Stimulated activated CD4-positive, alpha-beta T cell treated with anti-CD3 and anti-CD28 coated beads, Interleukin-1b, Interleukin-23, amount 100 ng/mL, for 24 hours (primary cell): ENCODE data around the gene ANKS1B.

Source experiments
- DNase-seq, 4 experiments: peaks; one replicate each; pipeline ENCODE4 v3.0.0-alpha.2; 2020; ENCODE audit warnings: low read depth in 4 of 4, low spot score in 1 of 4

ANKS1B gene

DNA sequence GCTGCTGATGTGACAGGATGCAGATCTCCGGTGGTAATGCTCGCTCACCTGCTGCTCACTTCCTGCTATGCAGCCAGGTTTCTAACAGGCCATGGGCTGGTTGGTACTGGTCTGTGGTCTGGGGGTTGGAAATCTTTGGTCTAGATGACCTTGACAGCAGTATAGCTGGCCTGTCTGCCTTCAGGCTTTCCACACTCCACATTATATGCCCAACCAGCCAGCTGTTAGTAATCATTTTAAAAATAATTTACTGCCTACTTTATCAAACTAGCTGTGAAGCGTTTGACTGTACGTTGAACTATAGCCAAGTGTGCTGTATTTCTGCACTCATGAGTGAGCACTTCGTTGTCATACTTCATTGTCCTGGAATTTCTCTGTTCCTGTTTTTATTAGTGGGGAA, 761.2 kb downstream of the ANKS1B start:
- no peak for DNase-seq

DNA sequence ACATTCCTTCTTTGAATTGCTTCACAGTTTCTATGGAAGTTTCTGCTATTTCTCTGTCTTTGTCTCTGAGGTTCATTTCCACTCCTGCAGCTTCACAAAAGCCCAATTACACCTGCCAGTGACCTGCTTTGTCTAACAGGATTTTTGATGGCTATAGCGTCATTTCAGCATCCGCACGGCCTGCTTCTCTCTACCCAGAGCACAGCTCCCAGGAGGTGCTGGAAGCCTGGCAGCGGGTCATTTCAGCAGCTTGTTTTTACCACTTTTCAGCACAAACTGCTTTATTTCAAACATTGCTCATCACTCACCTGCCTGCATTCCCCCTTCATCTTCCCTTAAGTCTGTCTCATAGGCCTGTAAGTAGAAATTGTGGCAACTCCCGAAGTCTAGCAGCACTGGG, 771.7 kb downstream of the ANKS1B start:
- DNase-seq, result no peak

DNA sequence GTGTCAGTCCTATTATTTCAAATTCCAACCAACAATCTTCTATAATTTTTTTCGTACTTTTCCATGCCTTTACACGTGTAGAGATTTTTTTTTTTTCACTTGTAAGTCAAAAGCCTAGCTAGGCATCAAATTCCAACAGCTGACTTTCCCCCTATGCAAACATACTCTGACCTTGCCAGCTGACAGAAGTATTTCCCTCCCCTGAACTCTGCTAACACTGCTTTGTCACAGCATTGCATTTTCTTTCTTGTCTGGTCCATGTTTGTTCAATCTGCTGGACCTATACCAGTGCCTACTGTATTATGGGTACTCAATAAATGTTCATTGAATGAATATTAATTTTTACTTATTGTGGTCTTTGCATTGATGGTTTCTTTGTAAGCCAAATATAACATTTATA, 772.5 kb downstream of the ANKS1B start:
- DNase-seq, result no peak

DNA sequence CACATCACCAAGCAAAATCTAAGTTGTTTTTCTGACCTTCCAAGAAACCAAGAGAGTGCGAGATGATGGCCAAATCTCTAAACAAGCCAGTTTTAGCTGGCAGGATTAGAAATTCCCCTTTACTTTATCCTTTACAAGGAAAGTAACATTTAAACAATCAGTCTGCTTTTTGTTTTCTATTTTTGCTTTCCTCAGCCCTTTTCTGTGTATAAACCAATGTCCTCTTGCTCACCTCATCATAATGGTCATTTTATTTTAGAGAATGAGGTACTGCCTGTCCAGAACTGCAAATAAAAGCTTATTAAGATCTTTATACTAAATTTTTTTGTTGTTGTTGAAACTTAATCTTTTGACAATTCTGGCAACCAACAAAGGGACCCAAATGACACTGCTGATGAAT, 779.6 kb downstream of the ANKS1B start:
- no peak for DNase-seq

DNA sequence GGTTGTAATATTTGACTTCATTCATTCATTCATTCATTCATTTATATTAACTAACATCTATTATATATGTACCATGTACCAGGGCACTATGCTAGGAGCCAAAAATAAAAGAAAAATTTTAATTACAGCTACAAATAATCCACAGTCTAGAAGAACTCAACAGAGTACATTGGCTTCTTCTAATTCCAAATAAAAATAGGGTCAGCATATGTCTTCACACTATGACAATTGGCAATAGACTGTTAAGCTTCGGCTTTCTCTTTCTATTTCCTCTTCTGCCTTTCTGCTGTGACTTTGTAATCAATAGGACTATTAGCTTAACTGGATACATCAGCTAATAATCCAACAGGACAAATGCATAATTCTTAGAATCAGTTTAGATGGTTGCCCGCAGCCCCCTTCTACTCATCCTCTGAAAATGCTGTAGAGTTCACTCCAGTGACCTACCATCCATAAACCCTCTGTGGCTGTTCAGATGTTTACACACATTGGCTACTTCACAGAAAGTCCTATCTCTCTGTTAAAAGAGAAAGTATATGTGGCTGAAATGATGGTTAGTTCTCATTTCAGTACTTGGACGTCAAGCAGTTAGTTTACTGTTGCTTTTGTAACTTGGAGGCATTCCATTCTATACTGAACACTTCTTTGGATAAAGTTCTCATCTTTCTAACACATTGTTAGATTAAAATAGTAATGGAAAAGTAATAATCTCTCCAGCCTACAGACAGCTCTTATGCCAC, 782.7 kb downstream of the ANKS1B start:
- no peak for DNase-seq

DNA sequence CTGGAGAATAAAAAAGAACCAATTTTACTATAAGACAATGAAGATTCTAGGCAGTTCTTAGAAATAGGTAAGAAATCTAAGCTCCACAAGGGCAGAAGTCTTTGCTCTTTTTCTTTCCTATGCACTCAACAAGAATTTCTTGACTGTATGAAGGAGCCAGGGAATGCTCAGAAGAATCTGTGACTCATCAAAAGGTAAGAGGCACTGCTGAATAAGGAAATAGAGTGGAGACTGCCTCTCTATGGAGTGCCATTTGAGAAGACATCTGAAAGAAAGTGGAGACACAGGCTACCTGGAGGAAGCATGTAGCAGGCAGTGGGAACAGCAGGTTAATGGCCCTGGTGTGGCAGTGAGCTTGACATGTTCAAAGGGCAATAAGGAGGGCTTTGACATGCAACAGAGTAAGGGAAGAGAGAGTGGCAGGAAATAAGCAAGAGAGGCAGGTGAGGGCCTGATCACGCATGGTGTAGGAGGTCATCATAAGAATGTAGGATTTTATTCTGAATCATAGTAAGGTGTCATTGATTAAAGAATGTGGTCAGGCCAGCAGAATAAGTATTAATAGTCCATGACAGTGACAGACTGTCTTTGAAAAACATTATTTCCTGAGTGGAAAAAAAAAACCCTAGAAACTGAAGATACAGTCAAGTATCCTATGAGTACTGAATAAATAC, 783.9 kb downstream of the ANKS1B start:
- DNase-seq, result no peak

DNA sequence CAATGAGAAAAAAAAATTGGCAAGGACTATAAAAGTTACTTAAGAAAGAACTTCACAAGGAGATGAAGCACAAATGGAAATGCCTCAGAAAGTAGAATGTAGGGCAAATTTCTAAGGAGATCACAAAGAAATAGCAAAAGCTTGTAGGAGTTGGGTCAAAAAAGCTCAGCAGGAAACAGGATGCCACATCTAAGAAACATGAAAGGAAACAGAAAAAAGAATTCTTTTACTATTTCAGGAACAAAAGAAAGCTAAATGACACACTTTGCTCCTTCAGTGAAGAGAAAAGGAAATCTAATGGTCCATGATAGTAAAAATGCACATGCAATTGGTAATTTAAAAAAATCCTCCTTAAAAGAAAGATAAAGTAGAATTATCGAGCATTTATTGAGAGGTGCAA, 789.3 kb downstream of the ANKS1B start:
- DNase-seq, result no peak

DNA sequence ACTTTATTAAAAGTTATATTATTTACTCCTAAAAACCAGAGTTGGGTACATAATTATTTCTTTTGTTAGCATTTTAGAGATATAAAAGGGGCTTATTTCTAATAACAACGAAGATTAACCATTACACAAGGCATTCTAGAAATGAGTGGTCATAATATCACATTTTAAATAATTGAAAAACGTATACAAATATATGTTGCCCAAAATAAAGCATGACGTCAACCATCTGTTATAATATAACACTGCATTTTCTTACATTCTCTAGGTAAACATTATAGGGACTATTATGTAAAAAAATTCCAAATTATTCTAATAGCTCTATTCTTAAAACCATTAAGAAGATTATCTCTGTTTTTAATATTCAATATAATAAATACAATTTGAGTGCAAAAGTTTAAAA, 792.2 kb downstream of the ANKS1B start:
- no peak for DNase-seq

DNA sequence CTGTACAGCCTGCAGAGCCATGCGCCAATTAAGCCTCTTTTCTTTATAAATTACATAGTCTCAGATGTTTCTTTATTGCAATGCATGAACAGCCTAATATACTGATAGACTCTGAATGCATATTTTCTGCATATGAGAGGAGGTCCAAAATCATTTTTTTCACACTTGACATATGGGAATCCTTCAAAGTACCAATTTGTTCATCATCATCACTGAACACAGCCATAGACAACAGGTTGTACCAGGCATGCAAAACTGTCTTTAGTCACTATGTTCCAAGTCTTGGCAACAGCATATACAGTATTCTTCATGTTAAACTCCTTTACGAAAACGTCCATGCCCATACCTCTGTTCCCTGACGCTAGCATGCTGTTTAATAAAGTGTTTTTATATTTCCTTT, 807.9 kb downstream of the ANKS1B start:
- DNase-seq, result no peak

DNA sequence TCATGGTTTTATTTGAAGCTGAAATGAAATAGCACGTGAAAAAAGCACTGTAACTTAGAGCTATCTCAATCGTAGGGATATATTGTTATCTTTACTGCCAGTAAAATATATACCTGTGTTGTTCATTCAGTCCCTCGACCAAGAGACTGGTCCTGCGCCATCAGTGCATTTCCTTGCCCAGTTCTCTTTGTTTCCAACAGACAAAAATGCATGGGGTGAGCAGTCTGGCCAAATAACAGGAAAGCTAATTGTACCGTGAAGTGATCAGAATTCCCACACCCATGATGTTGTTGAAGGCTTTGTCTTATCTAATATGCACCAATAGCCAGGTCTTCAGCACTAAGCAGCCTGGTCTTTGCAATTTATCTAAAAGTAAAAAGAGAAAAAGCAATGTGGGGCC, 814.3 kb downstream of the ANKS1B start:
- DNase-seq, result no peak

DNA sequence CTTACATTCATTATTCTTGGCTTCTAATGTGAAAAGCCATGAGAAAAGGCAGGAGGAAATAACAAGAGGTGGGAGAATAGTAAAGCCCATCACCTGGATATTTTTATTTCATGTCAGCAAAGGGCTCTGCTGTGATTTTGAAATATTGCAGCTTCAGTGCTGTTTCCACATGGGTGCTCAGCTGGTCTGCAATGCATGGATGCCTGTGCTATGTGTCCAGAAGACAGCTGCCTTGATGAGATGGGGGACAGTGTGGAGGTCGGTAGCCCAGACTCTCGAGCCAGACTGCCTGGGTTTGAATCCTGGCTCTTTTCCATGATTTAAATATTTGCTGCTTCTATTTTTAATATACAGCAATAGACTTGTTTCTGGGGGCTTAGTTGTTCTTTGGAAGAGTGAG, 814.7 kb downstream of the ANKS1B start:
- DNase-seq, result no peak

DNA sequence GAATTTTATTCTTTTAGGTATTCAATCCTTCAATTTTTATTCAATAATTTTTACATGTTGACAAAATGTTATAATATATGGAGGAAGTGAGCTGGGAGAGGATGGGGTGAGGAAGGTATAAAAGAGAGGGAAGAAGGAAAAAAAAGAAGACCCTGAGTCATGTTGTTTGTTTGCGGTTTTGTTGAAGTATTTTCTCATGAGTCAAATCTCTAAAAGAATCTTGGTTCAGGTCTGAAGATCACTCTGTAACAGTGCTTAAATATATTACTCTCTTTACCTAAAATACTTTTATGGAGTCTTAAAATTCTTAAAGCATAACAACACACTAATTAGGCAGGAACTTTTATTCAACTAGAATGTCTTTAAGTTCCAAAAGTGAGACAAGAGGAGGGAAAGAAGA, 826.8 kb downstream of the ANKS1B start:
- no peak for DNase-seq

DNA sequence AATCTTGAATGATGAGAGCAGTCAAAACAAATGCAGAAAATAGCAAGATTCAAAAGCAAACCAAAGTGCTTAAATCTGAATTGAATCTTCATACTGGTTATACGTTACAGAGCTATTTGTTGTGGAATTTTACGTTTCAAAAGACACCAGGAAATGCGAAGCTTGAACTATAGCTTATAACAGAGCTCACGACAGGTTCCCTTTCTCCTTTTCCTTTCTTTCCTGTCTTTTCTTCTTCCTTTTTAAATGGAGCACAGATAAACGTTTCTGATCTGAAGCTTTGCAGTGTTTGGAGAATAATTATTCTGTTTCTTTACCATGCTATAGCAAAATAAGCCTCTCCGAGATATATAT, 829.8 kb downstream of the ANKS1B start:
- no peak for DNase-seq

DNA sequence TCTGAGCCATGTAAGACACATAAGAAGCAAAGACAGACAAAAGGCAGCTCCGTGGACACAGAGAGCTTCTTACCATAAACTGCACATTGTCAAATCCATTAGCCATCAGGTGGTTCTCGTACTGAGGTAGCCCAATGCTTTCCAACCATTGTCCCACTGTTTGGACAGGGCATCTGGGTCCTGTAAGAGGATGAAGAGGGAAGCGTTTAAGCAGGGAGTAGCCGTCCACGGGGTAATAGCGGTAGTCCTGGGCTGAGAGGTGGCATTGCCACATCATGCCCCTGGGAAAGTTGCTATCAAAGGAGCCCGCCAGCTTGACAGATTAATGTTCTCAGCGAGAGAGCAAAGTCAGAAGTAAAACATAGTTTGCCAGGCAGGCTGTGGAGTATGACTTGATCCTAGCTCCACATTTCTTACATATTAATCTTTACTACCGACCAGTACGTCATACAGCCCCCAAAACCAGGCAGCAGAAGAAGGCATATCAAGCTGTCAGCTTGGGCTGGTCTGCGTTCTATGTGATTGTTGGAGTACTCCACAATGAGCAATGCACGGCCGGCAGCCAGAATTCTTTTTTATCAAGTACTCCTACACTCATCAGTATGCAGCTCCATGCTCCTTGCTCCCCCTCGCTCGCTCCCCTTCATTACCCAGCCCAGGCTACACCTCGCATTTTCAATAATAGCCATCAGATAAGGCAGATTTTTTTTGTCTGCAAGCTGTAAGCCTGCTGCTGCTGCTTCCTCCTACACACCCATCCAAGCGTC, 830.3 kb downstream of the ANKS1B start:
- no peak for DNase-seq

DNA sequence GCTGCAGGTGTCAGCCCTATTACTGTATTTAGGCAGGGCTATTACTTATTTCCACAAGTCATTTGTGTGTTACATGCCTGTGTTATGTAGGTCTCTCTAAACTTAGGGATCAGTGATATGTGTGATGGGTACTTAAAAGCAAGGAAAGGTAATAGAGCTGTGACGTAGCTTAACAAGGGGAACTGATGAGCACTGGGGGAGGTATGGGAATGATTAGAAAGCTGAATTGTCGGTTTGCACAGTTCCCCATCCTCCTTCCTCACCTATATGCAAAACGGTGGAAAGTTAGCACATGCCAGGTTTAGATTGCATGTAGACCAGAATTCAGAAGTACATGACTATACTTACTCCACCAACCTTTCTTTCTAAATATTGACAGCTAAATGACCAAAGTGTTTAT, 831.4 kb downstream of the ANKS1B start:
- no peak for DNase-seq

DNA sequence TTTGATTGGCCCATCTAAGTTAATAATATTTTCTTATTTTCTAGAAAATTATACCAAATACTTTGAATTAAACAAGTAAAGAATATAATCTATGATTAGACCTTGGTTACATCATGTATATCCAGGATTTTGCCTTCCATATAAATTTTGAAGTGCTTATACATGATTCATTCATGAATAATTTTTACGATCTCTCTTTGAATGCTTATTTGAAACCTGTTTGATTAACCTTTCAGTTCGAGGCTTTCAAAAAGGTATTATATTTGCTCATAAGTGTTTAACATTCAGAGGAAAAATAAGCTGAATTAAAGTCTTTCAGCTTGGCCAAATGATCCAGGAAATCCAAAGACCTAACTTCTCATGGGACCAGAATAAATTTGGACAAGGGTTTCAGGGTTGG, 832.4 kb downstream of the ANKS1B start:
- DNase-seq, result no peak

DNA sequence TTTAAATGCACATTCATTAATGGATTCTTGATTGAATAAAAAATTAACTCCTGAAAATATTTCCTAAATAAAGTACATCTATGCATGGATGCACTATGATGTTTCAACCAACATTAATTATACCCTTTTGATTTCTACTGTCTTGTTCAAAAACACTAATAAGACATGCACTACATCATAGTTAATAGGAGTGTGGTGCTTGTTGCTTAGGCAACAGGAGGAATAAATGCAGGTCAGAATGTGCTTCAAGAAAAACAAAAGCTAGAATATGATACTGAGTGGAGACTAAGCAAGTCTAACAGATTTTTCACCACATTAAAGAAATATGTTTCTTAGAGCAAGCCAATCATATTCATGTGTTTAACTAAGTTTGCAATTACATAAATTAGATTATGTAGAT, 833.0 kb downstream of the ANKS1B start:
- DNase-seq, result no peak

DNA sequence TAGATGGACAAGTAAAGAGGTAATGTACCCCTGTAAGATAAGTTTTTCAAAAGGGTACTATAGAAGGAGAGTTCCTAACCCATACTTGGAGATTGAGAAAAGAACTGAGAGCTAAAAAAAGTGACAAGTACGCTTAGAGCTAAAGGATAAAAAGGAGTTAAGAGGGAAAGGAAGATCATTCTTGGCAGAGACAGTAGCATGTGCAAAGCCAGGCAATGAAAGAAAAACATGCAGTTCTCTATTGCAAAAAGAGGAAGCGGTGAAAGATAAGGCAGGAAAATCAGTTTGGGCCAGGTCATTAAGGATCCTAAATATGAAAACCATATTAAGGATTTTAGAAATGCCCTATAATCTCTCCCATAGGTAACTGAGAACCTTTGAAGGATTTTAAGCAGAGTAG, 837.6 kb downstream of the ANKS1B start:
- no peak for DNase-seq

DNA sequence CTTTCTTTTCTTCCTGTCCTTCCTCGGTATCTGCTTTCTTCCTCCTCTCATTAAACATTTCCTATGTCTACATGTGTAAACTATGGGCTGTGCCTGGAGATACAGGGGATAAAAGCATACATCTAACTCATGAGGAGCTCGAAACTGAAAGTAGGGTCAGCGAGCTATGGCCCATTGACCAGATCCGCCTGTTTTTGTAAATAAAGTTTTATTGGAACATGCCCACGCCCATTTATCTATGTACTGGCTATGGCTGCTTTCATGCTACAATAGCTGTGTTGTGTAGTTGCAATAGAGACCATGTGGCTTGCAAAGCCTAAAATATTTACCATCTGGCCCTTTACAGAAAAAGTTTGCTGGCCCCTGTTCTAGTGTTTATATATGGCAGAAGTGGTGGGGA, 838.0 kb downstream of the ANKS1B start:
- DNase-seq, result no peak

DNA sequence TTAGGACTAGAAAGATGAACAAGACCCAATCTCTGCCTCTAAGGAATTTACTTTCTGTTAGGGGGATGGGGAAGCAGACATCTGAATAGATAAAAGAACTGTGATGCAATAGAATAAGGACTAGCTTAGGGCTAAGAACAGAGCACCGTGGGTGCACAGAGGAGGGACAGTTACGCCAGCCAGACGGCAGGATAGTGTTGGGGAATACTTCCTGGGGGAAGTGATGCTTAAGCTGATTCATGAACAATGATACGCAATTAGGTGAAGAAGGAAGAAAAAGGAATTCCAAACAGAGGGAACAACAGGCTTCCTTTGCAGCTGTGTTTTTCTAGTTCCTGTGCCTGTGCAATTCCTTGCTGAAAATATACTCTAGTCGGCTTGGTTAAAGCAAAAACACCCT, 838.6 kb downstream of the ANKS1B start:
- no peak for DNase-seq

DNA sequence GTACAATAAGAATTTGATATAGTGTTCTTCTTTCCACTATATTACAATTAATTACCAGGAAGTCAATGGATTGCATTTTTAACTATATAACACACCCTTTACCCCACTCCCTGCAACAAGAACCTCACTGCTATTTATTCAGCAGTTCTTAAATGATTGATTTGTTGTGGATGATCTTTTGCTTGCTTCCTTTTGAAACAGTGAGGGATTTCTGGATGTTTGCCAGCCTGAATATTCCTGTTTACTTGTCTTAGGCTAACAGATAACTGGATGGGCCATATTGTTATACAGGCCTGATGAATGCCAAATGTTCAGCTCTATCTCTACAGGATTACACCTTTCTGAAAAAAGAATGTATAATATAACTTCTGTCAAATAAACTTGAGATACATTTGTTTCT, 842.1 kb downstream of the ANKS1B start:
- no peak for DNase-seq

DNA sequence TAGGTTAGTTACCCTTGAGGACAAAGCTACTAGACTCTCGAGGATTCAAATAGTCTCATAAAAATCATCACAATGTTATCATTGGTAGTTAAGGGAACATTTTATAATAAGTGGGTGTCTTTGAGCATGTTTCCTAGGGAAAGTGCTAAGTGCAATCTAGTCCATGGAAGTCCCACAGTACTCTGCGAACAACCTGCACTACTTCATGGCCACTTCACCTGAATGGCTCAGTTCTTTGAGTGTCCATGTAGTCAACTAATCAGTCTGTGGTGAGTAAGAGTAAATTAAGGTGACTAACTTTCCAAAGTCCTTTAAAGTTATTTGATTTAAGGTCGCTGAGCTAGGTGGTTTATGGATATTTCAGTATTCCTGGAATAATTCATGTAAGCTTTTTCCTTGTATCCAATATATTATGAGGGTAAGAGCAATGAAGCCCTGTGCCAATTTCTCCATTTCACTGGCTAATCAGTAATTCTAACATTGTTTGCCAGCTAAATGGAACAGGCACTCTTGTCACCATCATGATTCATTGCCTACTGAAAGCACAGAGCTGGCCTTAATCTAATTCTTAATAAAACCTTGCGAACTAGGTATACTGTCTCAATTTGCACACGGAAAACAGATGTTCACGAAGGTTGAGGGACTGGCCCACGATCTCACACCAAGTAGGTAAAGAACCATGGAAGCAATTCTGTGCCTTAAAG, 844.6 kb downstream of the ANKS1B start:
- no peak for DNase-seq
